Measurements from ENCODE around the gene FICD. TPM values are rescaled to one million over a fixed set of nuclear protein-coding genes. Genes with fewer than 3 reads are reported as not detected.

FICD gene
- total and polyA plus RNA-seq, 9 of the 15 experiments (the other 6 are each of a cell fraction or from before 2014, with no cell fraction given) = 0.88 to 4.5 (median 1.9) TPM

GRCh38 chr12:108516511-108517275 lies 1.6 kb downstream of the FICD start:
- H3K36me3 ChIP-seq (ENCODE audit: control insufficient read depth, insufficient read depth, low read length) = peaks cover 45% of the 10 kb centered on the region
- peak; percentile 17 for ATAC-seq
- no peaks in the 10 kb centered on the region for H4K20me1 ChIP-seq (replicated peaks; ENCODE audit: control insufficient read depth, insufficient read depth, low read length)
- H3K4me1 ChIP-seq (replicated peaks in 1 of 2; ENCODE audit: control insufficient read depth in 2 of 2, insufficient read depth in 2 of 2, low read length in 2 of 2) = peaks cover 8 to 23% of the 10 kb centered on the region in 2 experiments; a peak in 4 of 5 replicates
- H3K27me3 ChIP-seq (ENCODE audit: control insufficient read depth in 2 of 2, insufficient read depth in 2 of 2, low read length in 2 of 2) = no peaks in the 10 kb centered on the region
- intact Hi-C loops (cut with micrococcal nuclease) = no loop called here
- H2AFZ ChIP-seq (ENCODE audit: low read depth, low read length) = no peak overlapping the region
- no peaks in the 10 kb centered on the region for H3K9me1 ChIP-seq (ENCODE audit: control insufficient read depth, insufficient read depth, low read length)
- H3K9me3 ChIP-seq (replicated peaks; ENCODE audit: control insufficient read depth, insufficient read depth, low read depth, low read length) = no peaks in the 10 kb centered on the region
- no peak overlapping the region for H3K4me3 ChIP-seq
- no peak overlapping the region for H3K27ac ChIP-seq (ENCODE audit: extremely low read depth, low read depth, low read length)
- peak in 2 of 4 experiments; percentile 24 to 30 for DNase-seq (ENCODE audit: extremely low read depth in 1 of 4, low spot score in 3 of 4)
- in situ Hi-C loops (cut with MboI) = no loop called here
- BruUV-seq (replicated peaks) = no TSS peak
- POLR2A ChIA-PET = interaction anchor here (0.8 to 3.7 kb wide), 2 partner anchors 13 to 16 kb away, joined by 4 to 15 read pairs; no protein-coding TSS in a partner anchor
- H3K4me2 ChIP-seq (ENCODE audit: insufficient read depth, low read length) = no peak overlapping the region
- peaks cover 8% of the 10 kb centered on the region for H3K79me2 ChIP-seq (ENCODE audit: control insufficient read depth, insufficient read depth, low read length)
- peak overlapping the region in 1 of 2 experiments; percentile 85; a peak in 2 of 4 replicates for H3K9ac ChIP-seq (ENCODE audit: insufficient read depth in 1 of 2, low read depth in 2 of 2, low read length in 2 of 2)
- FAIRE-seq = peak; percentile 6
- CTCF ChIA-PET (ENCODE audit: low intra/inter-chr PET ratio) = no interaction called here
- 83% methylated on average over 23 of the region's 23 CpGs for WGBS (ENCODE audit: insufficient coverage, low coverage, missing lambda C conversion rate)
- TF ChIP-seq RBM34 (IDR thresholded peaks at IDR 0.05; ENCODE audit: borderline replicate concordance, insufficient read depth, low read length) (no peak), GATA2 (CRISPR knock-in tag; IDR thresholded peaks at IDR 0.05) (no peak), MCM7 (IDR thresholded peaks at IDR 0.05) (no peak), U2AF1 (optimal IDR thresholded peaks at IDR 0.05; ENCODE audit: low read depth, low read length) (no peak), SPI1 (IDR thresholded peaks at IDR 0.05; ENCODE audit: borderline replicate concordance, low read depth, low read length) (no peak), U2AF2 (optimal IDR thresholded peaks at IDR 0.05; ENCODE audit: low read depth, low read length) (no peak), NFRKB (IDR thresholded peaks at IDR 0.05; ENCODE audit: low read depth) (no peak), SMARCA5 (IDR thresholded peaks at IDR 0.05) (no peak), RBBP5 (IDR thresholded peaks at IDR 0.05; ENCODE audit: borderline replicate concordance, insufficient read depth, low read length, poor library complexity, severe bottlenecking) (no peak), ZNF644 (tag; IDR thresholded peaks at IDR 0.05; ENCODE audit: low read depth) (no peak), ZNF589 (CRISPR knock-in tag; IDR thresholded peaks at IDR 0.05; ENCODE audit: low read depth) (no peak), YY1 (IDR thresholded peaks at IDR 0.05; ENCODE audit: borderline replicate concordance in 1 of 3, control insufficient read depth in 1 of 3, extremely low read depth in 1 of 3, insufficient read depth in 3 of 3, insufficient read length in 1 of 3, insufficient replicate concordance in 2 of 3, low read depth in 1 of 3, low read length in 2 of 3) (peak in 1 of 3 experiments; percentile 11), NFATC3 (IDR thresholded peaks at IDR 0.05) (no peak), BRF2 (IDR thresholded peaks at IDR 0.05; ENCODE audit: borderline replicate concordance, insufficient read depth, insufficient read length) (no peak)
- TF ChIP-seq, protein P1, sequence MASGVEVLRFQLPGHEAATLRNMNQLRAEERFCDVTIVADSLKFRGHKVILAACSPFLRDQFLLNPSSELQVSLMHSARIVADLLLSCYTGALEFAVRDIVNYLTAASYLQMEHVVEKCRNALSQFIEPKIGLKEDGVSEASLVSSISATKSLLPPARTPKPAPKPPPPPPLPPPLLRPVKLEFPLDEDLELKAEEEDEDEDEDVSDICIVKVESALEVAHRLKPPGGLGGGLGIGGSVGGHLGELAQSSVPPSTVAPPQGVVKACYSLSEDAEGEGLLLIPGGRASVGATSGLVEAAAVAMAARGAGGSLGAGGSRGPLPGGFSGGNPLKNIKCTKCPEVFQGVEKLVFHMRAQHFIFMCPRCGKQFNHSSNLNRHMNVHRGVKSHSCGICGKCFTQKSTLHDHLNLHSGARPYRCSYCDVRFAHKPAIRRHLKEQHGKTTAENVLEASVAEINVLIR (CRISPR knock-in tag; IDR thresholded peaks at IDR 0.05) = no peak
- TF ChIP-seq, protein P2, sequence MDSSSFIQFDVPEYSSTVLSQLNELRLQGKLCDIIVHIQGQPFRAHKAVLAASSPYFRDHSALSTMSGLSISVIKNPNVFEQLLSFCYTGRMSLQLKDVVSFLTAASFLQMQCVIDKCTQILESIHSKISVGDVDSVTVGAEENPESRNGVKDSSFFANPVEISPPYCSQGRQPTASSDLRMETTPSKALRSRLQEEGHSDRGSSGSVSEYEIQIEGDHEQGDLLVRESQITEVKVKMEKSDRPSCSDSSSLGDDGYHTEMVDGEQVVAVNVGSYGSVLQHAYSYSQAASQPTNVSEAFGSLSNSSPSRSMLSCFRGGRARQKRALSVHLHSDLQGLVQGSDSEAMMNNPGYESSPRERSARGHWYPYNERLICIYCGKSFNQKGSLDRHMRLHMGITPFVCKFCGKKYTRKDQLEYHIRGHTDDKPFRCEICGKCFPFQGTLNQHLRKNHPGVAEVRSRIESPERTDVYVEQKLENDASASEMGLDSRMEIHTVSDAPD (CRISPR knock-in tag; IDR thresholded peaks at IDR 0.05) = no peak

Measured in K562 (cell line).